SW 1271 (cell line): ENCODE results near the gene EPDR1.

Source experiments
- DNase-seq, 2 experiments: peaks; one replicate each; lab custom pipeline; 2025; lab: John Stamatoyannopoulos, UW

Gene EPDR1

DNA sequence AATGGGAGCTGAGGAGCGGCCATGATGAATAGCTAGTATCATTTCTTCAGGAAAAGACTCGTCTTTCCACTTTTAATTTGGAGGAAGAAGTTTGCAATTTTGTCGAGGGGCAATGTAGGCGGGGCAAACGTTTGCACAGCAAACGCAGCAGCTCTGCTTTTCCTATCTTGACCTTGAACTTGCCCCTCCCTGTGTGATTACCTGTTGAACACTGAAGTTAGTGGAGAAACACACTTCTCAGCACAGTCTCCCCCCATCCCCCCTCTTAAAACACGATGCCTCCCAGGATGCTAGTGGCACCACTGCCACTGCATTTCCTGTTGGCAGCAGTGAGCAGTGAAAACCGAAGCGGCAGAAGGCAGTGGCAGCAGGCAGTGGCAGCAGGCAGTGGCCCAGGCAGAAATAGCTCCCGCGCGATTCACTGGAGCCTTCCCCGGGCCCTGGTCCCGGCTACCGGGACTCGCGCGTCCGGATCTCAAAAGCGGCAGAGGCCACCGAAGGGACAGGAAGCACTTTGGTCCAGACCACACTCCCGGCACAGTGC, at the start of gene EPDR1:
EPDR1 (plus strand) TSS at position 336 of the 544 bp plus-strand sequence. CDS start 300 bp downstream, outside the sequence.
- DNase-seq = peak; percentile 58 to 86

DNA sequence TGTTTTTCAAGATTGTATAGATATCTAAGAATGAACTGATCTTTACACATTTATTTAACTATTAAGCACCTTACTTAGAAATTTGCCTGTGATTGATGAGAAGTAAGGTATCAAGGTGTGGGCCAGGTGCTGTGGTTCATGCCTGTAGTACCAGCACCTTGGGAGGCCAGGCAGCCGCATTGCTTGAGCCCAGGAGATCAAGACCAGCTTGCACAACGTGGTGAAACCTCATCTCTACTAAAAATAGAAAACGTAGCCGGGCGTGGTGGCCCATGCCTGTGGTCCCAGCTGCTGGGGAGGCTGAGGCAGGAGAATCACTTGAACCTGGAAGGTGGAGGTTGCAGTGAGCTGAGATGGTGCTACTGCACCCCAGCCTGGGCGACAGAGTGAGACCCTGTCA, 38.4 kb upstream of the EPDR1 start:
- DNase-seq = no peak

DNA sequence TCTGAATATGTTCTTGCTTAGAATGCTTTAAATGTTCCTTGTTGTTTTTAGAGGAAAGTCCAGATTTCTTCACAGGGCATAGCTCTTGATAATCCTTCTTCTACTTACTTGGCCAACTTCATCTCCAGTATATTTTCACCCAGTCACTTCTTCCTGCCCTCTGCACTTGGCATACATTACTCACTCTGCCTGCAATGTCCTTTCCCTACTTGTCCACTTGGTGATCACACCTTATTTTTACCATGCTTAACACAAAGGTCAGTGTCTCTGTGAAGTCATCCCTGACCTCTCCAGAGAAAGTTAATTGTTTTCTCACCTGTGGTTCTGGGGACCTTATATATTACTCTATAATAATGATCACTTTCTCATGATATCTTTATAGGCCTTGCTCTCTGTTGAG, 27.1 kb upstream of the EPDR1 start:
- DNase-seq = no peak

GRCh38 chr7:37894671-37895070, 25.8 kb upstream of the EPDR1 start:
- no peak for DNase-seq

DNA sequence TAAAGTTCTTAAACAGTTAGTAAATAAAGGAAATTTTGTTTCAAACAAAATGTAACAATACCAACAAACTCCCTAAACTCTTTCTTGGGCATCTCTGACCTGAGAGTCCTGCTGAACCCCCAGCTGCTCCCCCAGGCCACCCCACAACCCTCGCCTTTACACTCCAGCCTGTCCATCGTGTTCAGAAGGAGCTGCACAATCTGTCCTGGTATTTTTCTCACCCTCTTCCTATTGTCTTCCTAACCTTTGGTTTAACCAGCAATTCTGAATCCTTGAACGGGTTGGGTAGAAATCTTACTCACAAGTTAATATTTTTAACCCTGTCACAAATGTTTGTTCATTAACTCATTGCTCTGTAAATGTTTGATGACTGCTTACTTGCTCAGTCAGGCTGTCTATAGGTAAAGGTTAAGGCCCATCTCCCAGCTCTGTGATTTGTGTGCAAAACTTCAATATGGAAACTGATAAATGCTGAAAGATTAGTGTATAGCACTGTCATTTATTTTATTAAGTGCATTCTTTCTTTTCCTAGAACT, 20.7 kb upstream of the EPDR1 start:
- DNase-seq = no peak

DNA sequence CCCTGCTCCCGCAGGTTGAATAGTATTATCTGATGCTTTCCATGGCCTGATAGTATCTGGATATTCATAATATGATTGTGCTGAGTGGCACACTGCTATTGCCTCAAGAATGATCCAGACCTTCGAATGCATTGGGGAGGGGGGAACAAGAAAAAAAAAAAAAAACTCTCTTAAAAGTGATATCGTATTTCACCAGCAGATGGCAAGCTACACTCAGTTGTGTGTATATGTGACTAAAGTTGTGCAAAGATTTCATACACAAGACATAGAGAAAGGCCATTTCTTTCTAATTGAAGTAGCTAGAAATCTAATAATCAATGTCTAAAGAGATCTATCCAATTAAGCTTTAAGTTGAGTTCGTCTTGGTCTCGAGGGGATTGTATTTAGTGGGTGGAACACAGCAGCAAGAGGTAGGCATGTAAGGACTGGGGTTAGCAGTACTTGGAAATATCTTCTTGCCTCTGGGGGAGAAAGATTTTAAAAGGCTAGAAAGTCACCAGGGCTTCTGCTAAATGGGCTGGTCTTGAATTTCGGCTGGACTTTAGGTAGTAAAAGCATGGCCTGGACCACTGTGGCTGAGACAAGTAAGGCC, 19.1 kb upstream of the EPDR1 start:
- peak in 1 of 2 experiments; percentile 46 for DNase-seq

GRCh38 chr7:37901890-37902524, 18.4 kb upstream of the EPDR1 start:
- DNase-seq = peak in 1 of 2 experiments; percentile 32

- DNase-seq = no peak
Measured at GRCh38 chr7:37908221-37908788, 12.1 kb upstream of the EPDR1 start.

GRCh38 chr7:37912756-37913155, 7.7 kb upstream of the EPDR1 start:
- no peak for DNase-seq

DNA sequence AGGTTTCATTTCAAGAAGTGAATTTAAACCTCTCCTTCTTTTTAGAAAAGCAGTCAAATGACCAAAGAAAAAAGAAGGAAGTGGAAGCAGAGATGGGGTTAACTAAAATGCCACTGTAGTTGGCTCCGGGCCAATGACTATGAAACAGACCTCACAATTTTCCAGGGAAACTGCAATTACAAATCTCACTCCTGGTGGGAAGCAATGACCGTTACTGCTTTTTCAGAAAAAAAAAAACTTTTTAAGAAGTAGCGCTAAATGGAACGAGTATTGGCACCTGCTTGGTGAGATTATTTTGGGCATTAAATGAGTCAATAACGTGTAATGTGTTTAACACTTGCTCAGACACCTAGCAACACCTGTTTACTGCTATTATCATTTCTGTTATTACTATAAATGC, 5.0 kb upstream of the EPDR1 start:
- DNase-seq = no peak

GRCh38 chr7:37916017-37916672, 4.3 kb upstream of the EPDR1 start:
- no peak for DNase-seq

DNA sequence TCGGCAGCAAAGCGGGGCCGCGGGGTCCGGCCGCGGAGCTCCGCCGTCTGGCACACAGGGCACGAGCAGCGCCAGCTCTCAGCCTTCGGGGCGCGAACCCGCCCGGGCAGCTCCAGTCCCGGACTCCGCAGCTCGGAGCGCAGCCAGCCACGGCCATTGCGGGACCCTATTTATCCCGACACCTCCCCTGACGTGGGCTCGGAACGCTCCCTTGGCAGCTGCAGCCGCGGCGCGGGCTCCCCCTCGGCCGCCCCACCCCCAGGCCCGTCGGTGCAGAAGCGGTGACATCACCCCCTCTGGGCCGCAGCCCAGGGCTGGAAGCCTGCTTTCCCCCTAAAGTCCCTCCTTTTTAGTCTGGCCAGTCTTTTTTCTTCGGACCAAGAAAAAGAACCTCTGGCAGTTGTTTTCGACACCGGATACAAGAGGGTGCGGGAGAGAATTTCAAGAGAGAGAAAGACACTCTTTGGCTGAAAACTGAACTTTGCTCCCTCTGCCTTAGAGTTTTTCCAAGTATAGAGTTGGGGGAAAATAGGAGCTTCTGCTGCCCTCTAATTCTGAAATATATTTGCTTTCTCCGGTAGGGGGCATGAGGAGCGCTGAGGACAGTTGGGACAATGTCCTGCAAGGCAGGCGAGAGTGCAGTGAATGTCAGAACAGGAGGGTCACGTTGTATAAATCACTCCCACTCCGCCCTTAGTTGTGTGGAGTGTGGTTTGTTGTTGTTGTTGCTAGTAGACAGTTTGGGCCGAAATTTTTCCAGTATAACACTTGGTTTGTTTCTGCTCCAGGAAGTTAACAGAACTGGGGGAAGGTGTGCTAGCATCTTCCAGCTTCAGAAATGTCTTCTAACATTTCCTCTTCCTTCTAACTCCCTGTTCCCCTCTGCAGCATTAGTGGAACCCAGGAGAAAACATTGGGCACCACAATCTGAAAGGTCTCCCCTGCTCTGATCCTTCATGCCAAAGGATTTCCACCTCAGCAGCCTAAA, 3.5 kb upstream of the EPDR1 start, which contains the start of gene SFRP4:
SFRP4 (minus strand) TSS at position 145 of the 988 bp plus-strand sequence. CDS start 280 bp downstream, outside the sequence.
- peak; percentile 26 to 72 for DNase-seq

DNA sequence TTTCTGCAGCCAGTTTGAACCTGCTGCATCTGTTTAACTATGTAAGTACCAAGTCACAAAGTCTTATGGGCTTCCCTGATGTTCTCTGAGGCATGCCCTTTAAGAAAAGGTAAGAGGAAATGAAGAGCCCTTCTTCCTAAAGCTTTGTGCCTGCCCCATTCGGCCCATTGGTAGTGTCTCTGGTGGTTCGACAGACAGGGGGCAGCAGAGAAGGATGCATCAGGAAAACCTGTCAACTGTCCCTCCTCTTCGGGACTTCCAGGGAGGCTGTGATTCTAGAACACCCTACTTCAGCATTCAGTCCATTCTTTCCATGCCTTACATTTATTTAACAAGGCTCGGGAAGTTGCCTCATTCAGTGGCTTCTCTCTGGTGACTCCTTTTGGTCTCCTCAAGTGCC, 1.9 kb upstream of the EPDR1 start:
- DNase-seq = no peak

- peak; percentile 10 to 58 for DNase-seq
Measured at GRCh38 chr7:37920849-37921805, 687 bp downstream of the EPDR1 start.

- DNase-seq = no peak
Measured at GRCh38 chr7:37921876-37922275, 1.4 kb downstream of the EPDR1 start.

DNA sequence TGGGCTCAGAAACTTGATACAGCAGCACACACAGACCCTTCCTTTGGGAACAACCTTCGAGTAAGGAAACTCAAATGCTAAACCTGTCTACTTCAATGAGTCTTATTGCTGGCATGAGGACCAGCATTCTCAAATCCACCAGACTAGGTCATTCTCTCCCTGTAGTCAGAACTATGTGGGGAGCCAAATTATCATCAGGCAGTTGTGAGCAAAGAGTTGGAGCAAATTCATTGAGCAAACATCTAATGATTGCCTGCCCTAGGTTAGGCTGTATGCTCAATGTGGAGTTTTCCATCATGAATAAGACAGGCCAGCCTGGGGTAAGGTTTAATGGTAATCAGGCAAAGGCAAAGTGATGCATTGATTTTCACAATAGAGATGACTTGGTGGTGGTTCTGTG, 3.6 kb downstream of the EPDR1 start:
- DNase-seq = no peak

DNA sequence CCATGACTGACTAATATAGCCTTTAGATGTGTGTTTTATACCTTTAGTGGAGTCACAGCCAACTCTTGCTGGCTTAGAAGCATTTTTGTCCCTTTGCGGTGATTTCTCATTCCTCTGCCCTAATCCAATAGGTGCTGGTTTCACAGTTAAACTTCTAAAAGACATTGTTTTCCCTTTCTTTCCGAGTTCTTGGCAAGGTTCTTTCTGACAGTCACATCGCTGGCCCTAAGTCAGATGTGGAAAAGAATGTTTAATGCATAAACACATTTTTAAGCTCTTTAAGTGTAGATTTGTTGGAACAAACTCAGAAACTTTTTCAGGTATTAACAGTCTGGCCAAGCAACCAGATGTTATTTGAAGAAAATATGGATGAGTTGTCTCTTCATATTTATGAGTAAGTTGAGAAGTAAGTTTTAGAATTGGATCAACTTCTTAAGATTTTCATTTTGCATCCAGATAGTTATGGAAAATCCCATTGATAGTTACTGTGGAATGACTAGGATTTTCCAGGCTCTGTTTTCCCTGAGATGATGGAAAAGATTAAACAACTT, 4.1 kb downstream of the EPDR1 start:
- no peak for DNase-seq

GRCh38 chr7:37925620-37926019, 5.2 kb downstream of the EPDR1 start:
- no peak for DNase-seq

DNA sequence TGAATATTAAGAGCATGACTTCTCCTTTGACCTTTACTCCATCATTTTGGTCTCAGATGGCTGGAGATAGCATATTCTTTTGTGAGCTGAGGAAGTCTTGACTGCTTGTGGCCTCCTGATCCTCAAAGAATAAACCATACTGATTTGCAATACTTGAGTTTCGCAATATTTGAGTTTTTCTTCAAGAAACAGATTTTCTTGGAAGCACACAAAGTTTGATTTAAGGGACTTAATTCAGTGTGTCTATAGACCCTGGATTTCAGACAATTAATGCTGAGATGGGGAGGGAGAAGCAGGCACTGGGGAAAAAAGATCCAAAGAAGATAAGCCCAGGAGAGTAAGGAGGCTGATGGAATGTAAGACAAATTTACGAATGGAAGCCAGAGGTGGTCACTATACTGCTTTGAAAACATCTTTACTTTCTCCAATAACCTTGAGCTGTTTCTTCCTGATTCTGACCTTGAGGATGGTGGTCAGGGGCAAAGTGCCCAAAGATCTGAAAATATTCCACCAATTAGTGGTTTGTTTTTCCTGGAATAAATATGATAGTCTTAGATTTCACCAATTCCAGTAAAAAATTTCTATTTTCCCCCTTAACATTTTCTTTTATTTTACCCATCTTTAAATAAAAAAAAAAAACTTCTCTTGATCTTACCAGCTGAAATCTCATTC, 7.5 kb downstream of the EPDR1 start:
- no peak for DNase-seq
